HG03196 (cell line): ENCODE results near the gene GZF1.

ENCODE experiments used
- ATAC-seq: cut with Tn5 transposase; IDR thresholded peaks from one replicate; pipeline ENCODE4 v1.9.1; 2021; ENCODE audit not compliant: unreplicated experiment

Gene GZF1

DNA sequence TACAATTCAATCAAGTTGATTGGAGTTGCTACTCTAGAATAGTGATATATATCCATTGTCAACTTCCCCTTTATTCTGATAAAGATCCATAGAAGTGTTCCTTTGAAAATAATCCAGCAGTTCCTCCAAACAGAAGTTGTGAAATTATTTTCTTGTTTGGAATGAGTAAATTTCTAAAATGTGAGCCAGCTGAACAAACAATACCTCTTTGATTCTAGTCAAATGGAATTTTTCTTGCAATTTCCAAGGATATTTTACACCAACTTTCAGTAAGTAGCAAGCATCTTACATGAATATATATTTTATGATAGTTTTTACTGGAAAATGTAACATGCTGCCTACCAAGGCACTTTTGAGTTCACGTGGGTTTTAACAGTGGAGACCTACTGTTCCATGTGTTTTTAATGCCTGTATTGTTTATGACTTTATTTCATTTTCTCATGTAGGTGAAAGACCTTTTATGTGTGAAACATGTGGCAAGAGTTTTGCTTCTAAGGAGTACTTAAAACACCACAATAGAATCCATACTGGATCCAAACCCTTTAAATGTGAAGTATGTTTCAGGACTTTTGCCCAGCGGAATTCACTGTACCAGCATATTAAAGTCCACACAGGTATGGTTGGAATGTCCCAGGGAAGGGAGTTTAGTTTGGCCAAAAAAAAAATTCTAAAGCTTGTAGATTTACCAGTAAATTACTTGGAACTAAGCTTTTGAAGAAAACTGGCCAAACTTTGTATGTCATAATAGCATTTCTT lies 6.5 kb downstream of the GZF1 start:
- ATAC-seq, result no peak

DNA sequence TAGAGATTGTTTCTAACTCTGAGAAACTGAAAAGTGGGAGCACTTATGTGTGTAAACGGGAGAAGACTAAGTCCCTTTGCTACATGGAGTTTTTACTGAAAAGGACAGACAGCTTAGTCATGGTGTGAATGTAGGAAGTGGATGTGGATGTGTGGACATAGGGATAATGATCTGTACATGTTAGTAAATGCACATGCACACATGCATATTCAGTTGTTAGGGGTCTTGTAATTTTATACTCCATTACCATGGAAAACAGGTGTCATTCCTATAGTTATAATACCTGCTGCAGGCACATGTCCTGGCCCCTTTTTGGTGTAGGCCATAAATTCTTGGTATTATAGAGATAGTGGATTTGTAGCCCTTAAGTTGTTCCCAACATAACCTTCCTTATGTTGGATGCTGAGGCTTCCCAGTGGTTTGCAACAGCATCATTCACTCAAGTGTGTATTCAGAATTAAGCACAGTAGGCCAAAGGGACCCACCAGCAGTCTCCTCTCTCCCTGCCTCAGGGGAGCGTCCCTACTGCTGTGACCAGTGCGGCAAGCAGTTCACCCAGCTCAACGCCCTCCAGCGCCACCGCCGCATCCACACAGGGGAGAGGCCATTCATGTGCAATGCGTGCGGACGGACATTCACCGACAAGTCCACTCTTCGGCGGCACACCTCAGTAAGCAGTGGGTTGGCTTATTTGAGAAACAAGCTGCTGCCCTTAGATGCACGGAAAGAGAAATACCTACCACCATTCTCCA lies 7.3 kb downstream of the GZF1 start:
- no peak for ATAC-seq

DNA sequence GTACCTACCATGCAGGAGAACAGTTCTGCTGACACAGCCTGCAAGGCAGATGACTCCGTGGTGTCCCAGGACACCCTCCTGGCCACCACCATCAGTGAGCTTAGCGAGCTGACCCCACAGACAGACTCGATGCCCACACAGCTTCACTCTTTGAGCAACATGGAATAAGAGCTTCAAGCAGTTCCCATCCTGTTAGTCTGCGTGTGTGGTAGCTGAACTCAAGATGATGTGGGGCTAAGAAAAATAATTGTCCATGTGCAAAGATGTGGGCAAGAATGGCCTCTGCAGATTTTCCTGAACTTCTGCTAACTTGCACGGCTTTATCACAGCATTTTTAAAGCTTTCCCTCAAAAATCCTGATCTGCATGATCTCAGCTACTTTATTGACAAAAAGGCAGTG lies 8.3 kb downstream of the GZF1 start:
- ATAC-seq, result no peak

DNA sequence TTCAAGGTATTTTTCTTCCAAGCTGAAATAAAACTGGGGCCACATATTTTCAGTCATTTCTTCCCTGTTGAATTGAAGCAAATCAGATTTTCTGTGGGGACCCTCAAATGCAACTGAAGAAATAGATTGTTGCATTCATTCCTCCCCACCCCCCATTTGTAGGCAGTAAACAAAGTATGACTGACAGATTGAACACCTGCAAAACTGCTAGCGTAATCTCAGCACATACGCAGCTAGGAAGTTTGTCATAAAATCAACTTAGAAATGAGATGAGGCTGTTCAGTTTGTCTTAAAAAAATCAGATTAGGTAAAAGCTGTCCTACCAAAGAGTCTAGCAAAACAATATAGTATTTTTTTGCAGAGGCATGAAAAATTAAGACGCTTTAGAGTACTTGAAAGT lies 8.9 kb downstream of the GZF1 start:
- no peak for ATAC-seq

DNA sequence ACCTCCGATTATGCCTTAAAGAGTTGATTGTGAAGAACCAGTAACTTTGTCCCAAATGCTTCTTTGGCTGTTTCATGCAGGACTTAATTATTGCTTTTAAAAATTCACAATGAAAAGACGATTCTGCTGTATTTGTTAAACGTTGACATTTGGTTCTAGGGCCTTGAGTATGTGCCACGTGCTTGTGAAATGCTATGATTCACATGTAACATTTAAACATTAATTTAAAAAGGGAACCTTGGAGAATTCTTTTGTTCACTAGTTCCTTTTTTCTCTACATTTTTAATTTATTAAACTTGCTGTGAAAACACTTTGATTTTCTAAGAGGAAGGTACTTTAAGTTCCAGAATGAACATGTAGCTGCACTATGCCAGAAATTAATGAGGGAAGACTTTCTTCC lies 9.5 kb downstream of the GZF1 start:
- ATAC-seq, result no peak

DNA sequence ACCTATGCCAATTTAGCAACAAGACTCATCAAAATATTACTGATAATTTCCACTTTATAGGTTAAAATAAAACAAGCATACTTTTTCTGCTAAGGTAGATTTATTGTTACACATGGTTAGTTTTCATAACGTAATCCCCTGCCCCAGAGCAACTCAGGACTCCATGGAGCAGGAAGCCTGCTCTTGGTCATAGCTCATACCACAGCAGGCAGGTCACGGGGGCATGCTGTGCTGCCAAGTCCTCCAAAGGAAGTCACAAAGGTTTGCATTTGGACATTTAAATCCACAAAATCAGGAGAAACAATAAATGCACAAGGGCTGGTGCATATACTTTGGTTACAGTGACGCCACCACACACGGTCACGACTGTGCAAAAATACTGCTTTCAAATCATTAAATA lies 12.5 kb downstream of the GZF1 start:
- ATAC-seq, result no peak

DNA sequence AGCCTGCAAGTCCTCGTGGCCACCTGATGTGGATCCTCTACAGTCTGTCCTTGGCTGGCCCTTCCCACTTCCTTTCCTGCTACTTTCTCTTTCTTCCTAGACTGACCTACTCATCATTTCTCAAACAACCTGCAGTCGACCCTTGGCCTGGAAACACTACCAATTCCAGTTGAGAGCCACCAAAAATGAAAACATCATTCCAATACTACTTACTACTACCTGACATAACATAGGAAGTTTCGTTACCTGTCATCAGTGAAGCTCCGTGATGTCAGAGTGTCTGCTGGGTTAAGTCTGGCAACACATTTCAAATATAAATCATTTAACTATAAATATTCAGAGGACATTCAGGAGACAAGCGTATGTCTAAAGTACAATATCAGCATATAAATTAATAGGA lies 13.8 kb downstream of the GZF1 start:
- no peak for ATAC-seq

DNA sequence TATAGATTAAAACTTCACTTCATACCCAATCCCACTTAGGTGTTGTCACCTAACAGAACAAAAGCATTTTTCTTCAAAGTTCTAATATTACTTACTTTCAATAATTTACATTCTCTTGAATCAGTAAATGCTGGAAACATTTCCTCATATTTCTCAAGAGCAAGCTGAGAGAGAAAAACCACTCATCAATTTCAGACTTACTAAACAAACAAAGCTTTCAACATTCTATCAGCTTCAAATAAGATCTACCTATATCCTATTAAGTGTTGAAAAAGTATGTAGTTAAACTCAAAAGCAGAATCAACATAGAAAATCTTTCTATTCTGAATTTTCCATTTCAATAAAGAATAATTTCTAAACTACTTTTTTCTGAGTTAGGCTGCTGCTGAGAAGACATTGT lies 17.8 kb downstream of the GZF1 start:
- ATAC-seq, result no peak

DNA sequence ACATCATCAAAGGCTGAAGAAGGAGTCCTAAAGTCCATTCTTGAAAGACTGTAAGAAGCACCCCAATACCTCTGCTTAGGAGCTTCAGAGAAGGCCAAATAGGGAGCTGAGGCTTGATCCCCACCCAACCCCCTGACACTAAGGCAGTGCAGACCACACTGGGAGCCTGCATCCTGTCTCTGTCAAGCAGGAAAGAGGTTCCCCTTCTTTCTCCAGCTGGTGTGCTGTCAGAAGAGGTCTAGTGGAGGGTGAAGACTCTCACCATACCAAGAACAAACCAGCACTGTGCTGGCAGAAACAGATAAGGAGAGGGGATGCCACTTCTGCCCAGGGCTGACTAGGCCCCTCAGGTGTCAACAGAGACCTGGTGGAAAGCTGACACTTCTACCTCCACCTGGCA lies 19.9 kb downstream of the GZF1 start:
- no peak for ATAC-seq

DNA sequence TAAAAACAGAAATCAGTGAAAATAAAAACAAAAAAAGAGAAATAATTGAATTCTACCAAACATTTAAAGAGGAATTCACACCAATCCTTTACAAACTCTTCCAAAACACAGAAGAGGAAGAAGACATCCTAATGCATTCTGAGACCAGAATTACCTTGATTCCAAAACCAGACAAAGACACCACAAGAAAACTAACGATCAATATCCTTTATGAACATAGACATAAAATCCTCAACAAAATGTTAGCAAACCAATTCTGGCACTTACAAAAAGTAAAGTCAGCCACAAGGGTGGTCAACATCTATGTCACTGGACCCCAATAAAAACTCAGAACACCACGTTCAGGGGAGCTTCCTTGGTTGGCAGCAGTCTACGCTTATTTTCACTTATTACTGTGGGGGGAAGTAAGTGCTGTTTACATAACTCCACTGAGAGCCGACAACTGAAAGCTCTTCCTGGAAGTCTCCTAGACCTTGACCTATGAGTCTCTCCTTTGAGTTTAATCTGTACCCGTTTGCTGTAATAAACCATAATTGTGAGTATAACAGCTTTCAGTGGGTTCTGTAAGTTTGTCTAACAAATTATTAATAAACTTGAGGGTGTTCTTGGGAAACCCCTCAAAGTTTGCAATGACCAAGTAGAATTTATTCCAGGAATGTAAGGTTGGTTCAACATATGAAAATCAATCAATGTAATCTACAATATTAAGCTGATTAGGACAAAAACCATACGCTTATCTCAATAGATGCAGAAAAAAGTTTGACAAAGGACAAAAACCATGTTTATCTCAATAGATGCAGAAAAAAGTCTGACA lies 24.5 kb downstream of the GZF1 start:
- ATAC-seq, result no peak

DNA sequence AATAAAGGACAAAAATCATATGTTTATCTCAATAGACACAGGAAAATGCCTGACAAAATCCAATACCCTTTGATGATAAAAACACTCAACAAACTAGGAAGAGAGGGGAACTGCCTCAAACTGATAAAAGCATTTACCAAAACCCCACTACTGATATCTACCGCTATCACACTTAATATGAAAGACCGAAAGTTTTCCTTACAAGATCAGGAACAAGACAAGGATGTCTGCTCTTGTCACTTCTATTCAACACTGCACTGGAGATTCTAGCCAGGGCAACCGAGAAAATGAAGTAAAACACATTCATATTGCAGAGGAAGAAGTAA lies 25.1 kb downstream of the GZF1 start:
- ATAC-seq, result no peak

DNA sequence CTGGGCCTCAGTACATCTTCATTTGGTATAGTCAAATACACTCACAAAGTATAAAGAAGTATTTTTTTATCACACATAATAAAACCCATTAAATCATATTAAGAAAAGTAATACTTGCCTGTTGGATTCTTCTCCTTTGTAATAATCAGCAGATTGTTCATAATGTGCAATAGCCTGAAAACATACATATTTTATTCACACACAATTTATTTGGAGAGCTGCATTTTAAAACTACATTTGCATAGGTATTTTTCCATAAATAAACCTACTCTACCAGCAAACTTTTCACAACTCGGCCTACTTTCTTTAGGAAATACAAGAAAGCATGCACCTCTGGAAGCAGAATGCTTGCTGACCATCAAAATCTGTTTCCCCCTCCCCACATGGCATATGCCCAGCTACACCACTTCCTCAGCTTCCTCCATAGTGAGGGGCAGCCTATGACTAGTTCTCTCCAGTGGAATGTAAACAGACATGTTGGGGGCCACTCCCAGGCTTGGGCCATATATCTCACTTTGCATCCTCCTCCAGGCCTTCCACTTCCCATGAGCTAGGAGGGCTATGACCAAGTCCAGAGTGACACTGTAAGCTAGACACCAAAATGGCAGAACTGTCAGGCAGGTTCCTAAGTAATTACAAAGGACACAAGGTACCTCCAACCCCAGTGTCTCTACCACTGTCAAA lies 28.3 kb downstream of the GZF1 start:
- no peak for ATAC-seq

DNA sequence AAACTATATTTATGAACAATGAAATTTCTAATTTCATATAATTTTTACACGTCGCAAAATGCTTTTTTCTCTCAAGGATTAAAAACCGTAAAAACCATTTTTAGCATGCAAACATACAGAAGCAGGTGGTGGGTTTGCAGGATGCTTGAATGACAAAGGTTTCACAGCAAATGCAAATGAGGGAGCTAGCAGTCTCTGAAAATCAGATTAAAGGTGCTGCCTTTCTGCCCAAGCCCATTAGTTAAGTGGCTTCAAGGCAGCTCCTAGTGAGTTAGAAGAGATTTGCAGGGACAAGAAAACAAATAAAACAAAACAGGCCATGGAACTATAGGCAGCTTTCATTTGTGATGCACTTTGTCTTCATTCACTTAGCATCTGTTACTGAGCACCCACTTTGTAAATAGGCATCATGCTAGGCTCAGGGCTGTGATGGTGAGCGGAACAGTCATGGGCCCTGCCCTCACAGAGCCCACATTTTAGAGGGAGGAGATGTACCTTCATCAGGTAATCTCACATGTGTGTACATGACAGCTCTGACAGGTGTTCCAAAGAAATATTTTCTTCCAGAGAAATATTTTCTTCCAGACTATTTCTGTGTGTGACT lies 29.8 kb downstream of the GZF1 start:
- no peak for ATAC-seq

DNA sequence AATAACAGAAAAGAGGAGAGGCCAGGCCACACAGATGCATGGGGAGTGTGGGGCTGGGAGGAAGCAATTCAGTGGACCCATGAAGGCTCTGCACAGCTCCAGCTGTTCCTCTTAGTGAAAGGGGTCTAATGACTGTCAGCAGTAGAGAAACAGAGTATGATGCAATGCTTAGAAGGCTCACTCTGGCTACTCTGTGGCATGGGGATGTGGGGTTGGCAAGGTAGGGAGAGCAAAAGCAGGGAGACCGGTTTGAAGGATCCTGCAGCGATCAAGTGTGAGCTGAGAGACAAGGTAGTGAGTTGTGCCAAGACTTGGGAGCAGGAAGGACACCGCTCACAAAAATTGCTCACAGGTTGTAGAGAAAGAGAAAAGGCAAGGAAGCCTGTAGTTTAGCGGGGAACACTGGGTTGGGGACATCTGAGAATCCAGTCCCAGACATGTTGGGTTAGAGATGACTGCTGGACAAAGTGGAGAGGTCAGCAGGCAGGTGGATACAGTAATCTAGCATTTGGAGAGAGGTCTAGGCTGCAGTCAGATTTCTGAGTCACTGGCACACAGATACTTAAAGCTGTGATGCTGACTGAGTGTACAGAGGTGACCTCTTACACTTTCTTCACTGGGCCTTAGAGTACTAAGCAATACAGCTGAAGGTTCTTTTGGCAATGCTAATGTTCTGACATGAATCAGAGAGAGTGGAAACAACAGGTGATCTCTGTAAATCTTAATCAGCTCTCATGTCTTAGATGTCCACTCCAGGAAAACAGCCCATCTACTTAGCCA lies 32.2 kb downstream of the GZF1 start:
- no peak for ATAC-seq

DNA sequence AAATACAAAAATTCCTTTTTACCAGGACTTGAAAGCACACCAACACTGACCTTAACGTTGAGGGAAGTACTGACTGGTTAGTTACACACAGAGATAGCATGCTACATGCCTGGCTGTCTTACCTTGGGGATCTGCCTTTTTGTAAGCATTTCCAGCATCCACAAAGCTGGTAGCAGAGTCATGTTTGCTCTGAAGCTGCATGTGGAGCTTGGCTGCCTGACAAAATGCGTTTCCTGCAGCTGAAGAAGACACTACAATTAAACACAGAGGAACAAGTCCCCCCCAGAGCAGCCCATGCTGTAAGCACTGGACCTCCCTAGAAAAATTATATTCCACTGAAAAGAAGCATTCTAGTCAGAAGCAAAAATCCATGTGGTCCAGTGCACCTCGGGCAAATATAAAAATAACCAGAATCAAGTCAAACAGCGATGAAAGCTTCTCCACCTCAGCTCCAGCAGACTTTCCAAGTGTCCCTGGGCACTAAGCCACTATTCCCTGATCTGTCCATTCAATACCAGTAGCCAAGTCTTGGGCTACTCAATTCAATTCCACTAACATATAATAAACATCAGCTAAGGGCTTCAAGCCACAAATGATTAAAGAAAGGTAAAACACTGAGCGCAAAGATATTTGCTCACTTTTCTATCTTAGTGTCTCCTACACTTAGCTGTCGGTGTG lies 35.1 kb downstream of the GZF1 start:
- ATAC-seq, result no peak

DNA sequence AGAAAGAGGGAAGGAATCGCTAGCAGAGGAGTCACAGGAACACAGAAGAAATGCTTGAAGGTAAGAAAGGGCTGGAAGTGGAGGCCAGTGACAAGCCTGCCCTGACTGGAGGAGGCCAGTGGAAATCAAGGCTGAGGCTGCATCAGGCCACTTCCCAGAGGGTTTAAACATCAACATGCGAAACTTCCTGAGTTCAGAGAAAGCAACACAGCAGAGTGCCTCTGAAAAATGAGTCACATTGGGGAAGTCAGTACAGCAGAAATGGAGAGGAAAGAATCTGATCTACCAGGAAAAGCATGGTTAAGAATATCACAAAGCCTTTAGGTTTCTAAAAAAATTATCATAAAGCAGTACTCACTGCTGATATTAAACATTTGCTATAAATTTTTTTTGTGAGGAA lies 36.0 kb downstream of the GZF1 start:
- ATAC-seq, result no peak

DNA sequence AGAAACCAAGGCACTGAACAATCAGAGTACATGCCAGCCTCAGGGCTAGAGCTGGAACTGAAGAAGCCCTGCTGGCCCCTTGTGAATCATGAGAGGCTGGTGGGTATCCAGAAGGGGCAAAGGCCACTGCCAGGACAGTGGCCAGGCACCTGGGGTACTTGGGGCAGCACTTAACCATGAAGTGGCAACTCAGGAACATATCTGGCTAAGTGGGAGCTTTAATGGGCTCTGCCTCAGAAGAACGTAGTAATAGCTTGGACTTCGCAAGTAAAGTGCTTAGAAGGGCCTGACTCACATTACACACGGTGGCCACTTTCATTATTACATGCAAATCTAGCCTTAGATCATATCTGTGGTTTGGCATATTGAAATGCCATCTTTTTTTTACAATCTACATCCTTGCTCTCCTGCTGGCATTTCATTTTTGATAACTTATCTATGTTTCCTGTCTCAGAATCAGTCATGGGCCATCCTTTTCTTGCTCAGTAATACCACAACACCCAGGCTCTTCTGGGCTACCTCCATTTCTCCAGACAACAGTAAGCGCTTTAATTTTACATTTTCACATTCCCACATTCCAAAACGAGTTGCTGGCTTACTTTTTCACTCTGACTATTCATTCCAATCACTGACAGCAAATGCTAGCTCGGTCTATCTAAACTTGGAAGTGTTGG lies 37.7 kb downstream of the GZF1 start:
- ATAC-seq, result no peak

DNA sequence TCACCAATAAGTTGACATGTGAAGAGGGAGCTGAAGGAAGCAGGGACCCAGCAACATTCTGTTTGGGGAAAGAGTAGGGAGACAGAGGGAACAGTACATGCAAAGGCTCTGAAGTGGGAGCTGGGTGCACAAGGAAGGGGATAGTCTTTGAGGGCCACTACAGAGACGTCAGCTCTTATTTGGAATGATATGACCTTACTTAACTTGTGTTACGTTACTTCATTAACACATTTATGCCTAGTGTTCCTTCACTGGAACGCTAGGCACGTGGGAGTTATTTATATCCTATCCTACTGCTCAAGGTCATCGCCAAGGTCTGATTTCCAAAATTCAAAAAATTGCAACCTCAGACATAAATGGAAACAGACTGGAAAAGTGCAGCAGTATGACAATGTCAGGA lies 39.1 kb downstream of the GZF1 start:
- ATAC-seq, result no peak

DNA sequence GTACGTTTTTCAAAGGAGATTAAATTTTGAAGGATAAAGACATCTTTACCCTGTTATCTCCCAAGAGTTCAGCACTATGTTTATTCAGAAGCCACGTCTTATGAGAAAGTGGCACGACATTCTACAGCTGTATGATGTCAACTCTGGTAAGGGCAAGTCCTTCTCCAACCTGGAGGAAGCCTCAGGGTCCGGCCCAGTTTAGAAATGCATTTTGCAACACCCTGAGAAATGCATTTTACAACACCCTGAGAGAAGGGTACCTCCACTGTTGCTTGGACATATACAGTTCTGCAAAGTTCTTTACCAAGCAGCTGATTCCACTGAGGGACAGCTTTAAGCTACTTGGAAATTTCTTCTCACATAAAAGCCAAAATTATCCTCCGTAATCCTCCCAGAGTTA lies 41.8 kb downstream of the GZF1 start:
- no peak for ATAC-seq
